ENCODE results near the gene ARHGEF10L. TPM values are rescaled to one million over a fixed set of nuclear protein-coding genes. Genes with fewer than 3 reads are reported as not detected.
"Not testable (repeated sequence)": the region's sequence is repeated elsewhere in the genome, so short reads cannot be mapped to it uniquely, and the experiment has no call there.

The ARHGEF10L gene
- total and polyA plus RNA-seq, 4 donors = 15.0 to 43.4 (median 24.3) TPM

GRCh38 chr1:17503146-17503545 is 36.4 kb upstream of the ARHGEF10L start:
- DNase-seq = no peak
- Histone ChIP-seq H3K27ac (ENCODE audit: low read depth in 1 of 2, low read length in 1 of 2) (no peak overlapping the region), H3K9me3 (ENCODE audit: control insufficient read depth in 4 of 4, insufficient read depth in 3 of 4, low read length in 3 of 4) (no peaks in the 10 kb centered on the region), H3K4me3 (no peak overlapping the region), H3K4me1 (ENCODE audit: control insufficient read depth in 5 of 5, insufficient read depth in 5 of 5, low read length in 5 of 5) (no peaks in the 10 kb centered on the region), H3K27me3 (ENCODE audit: control insufficient read depth in 3 of 3, insufficient read depth in 3 of 3, low read length in 2 of 3) (no peaks in the 10 kb centered on the region), H3K9ac (ENCODE audit: insufficient read depth in 1 of 2, low read length in 2 of 2) (no peak overlapping the region), H3K36me3 (ENCODE audit: control insufficient read depth in 4 of 4, insufficient read depth in 4 of 4, low read length in 4 of 4) (no peaks in the 10 kb centered on the region)
- WGBS, 2 donors = 82 to 84% methylated on average over 3 of the region's 3 CpGs
- no peak for TF ChIP-seq CTCF (IDR thresholded peaks at IDR 0.05; ENCODE audit: control extremely low read depth, extremely low read depth)
- ATAC-seq (ENCODE audit: insufficient read depth, low FRiP score) = no peak

DNA sequence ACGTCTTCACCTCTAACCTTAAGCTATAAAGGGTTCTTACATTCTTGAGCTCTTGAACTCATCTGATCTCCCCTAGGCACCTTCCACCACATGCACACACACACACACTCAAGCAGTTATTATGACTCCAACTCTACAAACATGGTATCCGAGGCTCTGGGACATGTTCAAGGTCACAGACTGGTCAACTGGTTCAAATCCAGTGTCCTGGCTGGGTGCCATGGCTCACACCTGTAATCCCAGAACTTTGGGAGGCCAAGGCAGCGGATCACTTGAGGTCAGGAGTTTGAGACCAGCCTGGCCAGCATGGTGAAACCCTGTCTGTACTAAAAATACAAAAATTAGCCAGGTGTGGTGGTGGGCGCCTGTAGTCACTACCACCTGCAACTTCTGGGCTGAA is 32.3 kb upstream of the ARHGEF10L start:
- not testable (repeated sequence) for H3K4me3 ChIP-seq; H3K36me3 ChIP-seq (ENCODE audit: control insufficient read depth in 4 of 4, insufficient read depth in 4 of 4, low read length in 4 of 4); H3K27ac ChIP-seq (ENCODE audit: low read depth in 1 of 2, low read length in 1 of 2); DNase-seq; ATAC-seq (ENCODE audit: insufficient read depth, low FRiP score); H3K4me1 ChIP-seq (ENCODE audit: control insufficient read depth in 5 of 5, insufficient read depth in 5 of 5, low read length in 5 of 5); H3K9ac ChIP-seq (ENCODE audit: insufficient read depth in 1 of 2, low read length in 2 of 2); H3K27me3 ChIP-seq (ENCODE audit: control insufficient read depth in 3 of 3, insufficient read depth in 3 of 3, low read length in 2 of 3); H3K9me3 ChIP-seq (ENCODE audit: control insufficient read depth in 4 of 4, insufficient read depth in 3 of 4, low read length in 3 of 4)
- WGBS, 2 donors = 77 to 92% methylated on average over 4 of the region's 4 CpGs

DNA sequence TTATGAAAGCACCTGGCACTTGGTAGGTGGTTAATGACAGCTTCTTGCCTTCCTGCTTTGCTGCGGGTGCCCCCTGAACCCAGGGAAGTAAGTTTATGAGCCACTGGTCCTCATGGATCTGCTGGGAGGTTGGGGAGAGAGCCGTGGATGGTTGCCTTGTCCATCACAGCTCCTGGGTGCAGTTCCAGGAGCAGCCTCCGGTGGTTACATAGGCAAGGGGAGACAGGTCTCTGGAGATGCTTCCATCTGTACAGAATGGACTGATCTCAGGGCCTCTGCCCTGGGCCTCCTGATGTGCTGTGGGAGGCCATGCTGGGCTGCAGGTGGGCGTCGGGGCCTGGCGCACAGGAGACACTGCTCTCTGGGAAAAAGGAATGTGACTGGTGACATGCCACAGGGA is 31.6 kb upstream of the ARHGEF10L start:
- no peaks in the 10 kb centered on the region for H3K9me3 ChIP-seq (ENCODE audit: control insufficient read depth in 4 of 4, insufficient read depth in 3 of 4, low read length in 3 of 4)
- H3K4me3 ChIP-seq = no peak overlapping the region
- H3K36me3 ChIP-seq (ENCODE audit: control insufficient read depth in 4 of 4, insufficient read depth in 4 of 4, low read length in 4 of 4) = no peaks in the 10 kb centered on the region
- no peaks in the 10 kb centered on the region for H3K27me3 ChIP-seq (ENCODE audit: control insufficient read depth in 3 of 3, insufficient read depth in 3 of 3, low read length in 2 of 3)
- 77 to 83% methylated on average over 6 of the region's 6 CpGs for WGBS, 2 donors
- ATAC-seq (ENCODE audit: insufficient read depth, low FRiP score) (no peak), DNase-seq (no peak)
- no peak overlapping the region for H3K27ac ChIP-seq (ENCODE audit: low read depth in 1 of 2, low read length in 1 of 2)
- no peak for TF ChIP-seq CTCF (IDR thresholded peaks at IDR 0.05; ENCODE audit: control extremely low read depth, extremely low read depth)
- no peaks in the 10 kb centered on the region for H3K4me1 ChIP-seq (ENCODE audit: control insufficient read depth in 5 of 5, insufficient read depth in 5 of 5, low read length in 5 of 5)
- H3K9ac ChIP-seq (ENCODE audit: insufficient read depth in 1 of 2, low read length in 2 of 2) = no peak overlapping the region

GRCh38 chr1:17509363-17509762 is 30.1 kb upstream of the ARHGEF10L start:
- H3K9me3 ChIP-seq (ENCODE audit: control insufficient read depth in 4 of 4, insufficient read depth in 3 of 4, low read length in 3 of 4) = no peaks in the 10 kb centered on the region
- WGBS, 2 donors = 37 to 50% methylated on average over 8 of the region's 8 CpGs
- no peaks in the 10 kb centered on the region for H3K36me3 ChIP-seq (ENCODE audit: control insufficient read depth in 4 of 4, insufficient read depth in 4 of 4, low read length in 4 of 4)
- no peaks in the 10 kb centered on the region for H3K27me3 ChIP-seq (ENCODE audit: control insufficient read depth in 3 of 3, insufficient read depth in 3 of 3, low read length in 2 of 3)
- no peaks in the 10 kb centered on the region for H3K4me1 ChIP-seq (ENCODE audit: control insufficient read depth in 5 of 5, insufficient read depth in 5 of 5, low read length in 5 of 5)
- DNase-seq = no peak
- no peak overlapping the region for H3K4me3 ChIP-seq
- no peak for ATAC-seq (ENCODE audit: insufficient read depth, low FRiP score)
- H3K9ac ChIP-seq (ENCODE audit: insufficient read depth in 1 of 2, low read length in 2 of 2) = no peak overlapping the region
- TF ChIP-seq CTCF (IDR thresholded peaks at IDR 0.05; ENCODE audit: control extremely low read depth, extremely low read depth) = no peak
- H3K27ac ChIP-seq (ENCODE audit: low read depth in 1 of 2, low read length in 1 of 2) = no peak overlapping the region

Measured in lung (tissue), 12 donors.